ENCODE results near the gene AUTS2. TPM values are rescaled to one million over a fixed set of nuclear protein-coding genes. Genes with fewer than 3 reads are reported as not detected.

AUTS2 gene
- total RNA-seq, 1 experiment from 2014 or later: 256 TPM

DNA sequence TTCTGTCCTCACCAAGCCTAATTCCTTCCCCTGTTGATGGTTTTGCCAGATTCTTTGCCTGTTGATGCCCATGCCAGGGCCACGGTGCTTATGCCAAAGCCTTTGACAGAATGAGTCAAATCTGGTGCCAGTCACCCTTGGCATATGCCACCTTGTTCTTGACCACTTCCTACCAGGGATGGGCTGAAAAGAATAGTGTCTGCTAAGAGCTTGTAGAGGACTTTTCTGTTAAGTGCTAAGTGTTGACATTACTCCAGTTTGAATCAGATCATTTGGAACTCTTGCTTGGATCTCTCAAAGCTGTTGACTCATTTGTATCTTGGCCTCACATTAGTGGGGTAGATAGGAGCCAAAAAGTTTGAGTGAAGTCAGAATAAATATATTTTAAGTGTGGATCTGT is 661.2 kb downstream of the AUTS2 start:
- Histone ChIP-seq H2BK20ac (ENCODE audit: low read depth, low read length, poor library complexity, severe bottlenecking) (no peak overlapping the region), H3K79me2 (ENCODE audit: insufficient read depth, low read length) (no peaks in the 10 kb centered on the region), H3K23ac (ENCODE audit: insufficient read length, low read depth, low read length) (no peak overlapping the region), H3K56ac (ENCODE audit: insufficient read length, low read depth, low read length) (no peak overlapping the region), H3K9ac (ENCODE audit: extremely low read depth, insufficient read length, low read length) (no peak overlapping the region), H3K27ac (ENCODE audit: insufficient read length, low read depth, low read length) (no peak overlapping the region), H2BK15ac (ENCODE audit: low read depth, low read length) (no peak overlapping the region), H2BK12ac (ENCODE audit: insufficient read length, low read depth, low read length) (no peak overlapping the region), H4K91ac (ENCODE audit: insufficient read length, low read depth, low read length) (no peak overlapping the region), H2BK5ac (ENCODE audit: insufficient read length, low read length) (no peak overlapping the region), H3K4me1 (ENCODE audit: insufficient read depth, low read length) (no peaks in the 10 kb centered on the region), H3K27me3 (ENCODE audit: insufficient read depth, low read length) (no peaks in the 10 kb centered on the region), H4K5ac (ENCODE audit: insufficient read length, low read depth, low read length) (no peak overlapping the region), H2AK5ac (ENCODE audit: insufficient read length, low read length) (no peak overlapping the region), H3K14ac (ENCODE audit: insufficient read depth, low read length) (no peak overlapping the region), H2AFZ (ENCODE audit: low read length) (no peak overlapping the region), H3K9me3 (ENCODE audit: control insufficient read depth, low read depth, low read length) (no peaks in the 10 kb centered on the region), H3K18ac (ENCODE audit: insufficient read length, low read depth, low read length) (no peak overlapping the region), H3K79me1 (ENCODE audit: insufficient read depth, low read depth, low read length, poor library complexity, severe bottlenecking) (no peaks in the 10 kb centered on the region), H3K23me2 (ENCODE audit: insufficient read length, low read depth, low read length, poor library complexity, severe bottlenecking) (no peaks in the 10 kb centered on the region), H3T11ph (ENCODE audit: low read length) (no peak overlapping the region), H4K20me1 (ENCODE audit: control insufficient read depth, insufficient read depth, insufficient read length) (no peaks in the 10 kb centered on the region), H3K4ac (ENCODE audit: low read depth, low read length) (no peak overlapping the region), H2BK120ac (ENCODE audit: low read depth, low read length, poor library complexity, severe bottlenecking) (no peak overlapping the region), H3K4me2 (ENCODE audit: insufficient read depth, insufficient read length, low read length) (no peak overlapping the region), H4K8ac (replicated peaks; ENCODE audit: insufficient read length, low read depth, low read length) (no peak overlapping the region)
- no peak for DNase-seq
- Mint-ChIP-seq H3K4me3 (no peak overlapping the region), H3K27ac (no peak overlapping the region), H3K9me3 (no peaks in the 10 kb centered on the region), H3K36me3 (ENCODE audit: insufficient read depth in 1 of 3, low read depth in 3 of 3) (no peaks in the 10 kb centered on the region), H3K27me3 (ENCODE audit: low read depth) (no peaks in the 10 kb centered on the region), H3K4me1 (peaks cover 0 to under 1% of the 10 kb centered on the region in 2 experiments; a peak in 1 of 4 replicates)
- no CpG with 5 or more reads among the region's 1 CpG for WGBS (ENCODE audit: extremely low coverage, insufficient read length, low lambda C conversion rate)
- TF ChIP-seq, protein P1, sequence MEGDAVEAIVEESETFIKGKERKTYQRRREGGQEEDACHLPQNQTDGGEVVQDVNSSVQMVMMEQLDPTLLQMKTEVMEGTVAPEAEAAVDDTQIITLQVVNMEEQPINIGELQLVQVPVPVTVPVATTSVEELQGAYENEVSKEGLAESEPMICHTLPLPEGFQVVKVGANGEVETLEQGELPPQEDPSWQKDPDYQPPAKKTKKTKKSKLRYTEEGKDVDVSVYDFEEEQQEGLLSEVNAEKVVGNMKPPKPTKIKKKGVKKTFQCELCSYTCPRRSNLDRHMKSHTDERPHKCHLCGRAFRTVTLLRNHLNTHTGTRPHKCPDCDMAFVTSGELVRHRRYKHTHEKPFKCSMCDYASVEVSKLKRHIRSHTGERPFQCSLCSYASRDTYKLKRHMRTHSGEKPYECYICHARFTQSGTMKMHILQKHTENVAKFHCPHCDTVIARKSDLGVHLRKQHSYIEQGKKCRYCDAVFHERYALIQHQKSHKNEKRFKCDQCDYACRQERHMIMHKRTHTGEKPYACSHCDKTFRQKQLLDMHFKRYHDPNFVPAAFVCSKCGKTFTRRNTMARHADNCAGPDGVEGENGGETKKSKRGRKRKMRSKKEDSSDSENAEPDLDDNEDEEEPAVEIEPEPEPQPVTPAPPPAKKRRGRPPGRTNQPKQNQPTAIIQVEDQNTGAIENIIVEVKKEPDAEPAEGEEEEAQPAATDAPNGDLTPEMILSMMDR (conservative IDR thresholded peaks at IDR 0.05): no peak

Measured in H9 (cell line).